Natural killer cell treated with Interleukin-12 subunit alpha and Interleukin-12 subunit beta and Interleukin-15 and Interleukin-18, amount 100 ng/mL, for 72 hours (primary cell): ENCODE measurements around the gene CCDC34. TPM values are rescaled to one million over a fixed set of nuclear protein-coding genes. Genes with fewer than 3 reads are reported as not detected.

Experiments
- ATAC-seq, 2 donors: fragments of 150-1000 bp; cut with Tn5 transposase in 1 of 2; sonication (Bioruptor Pico), chemical (Tn5 transposase) in 1 of 2; 2 replicates each; pipeline ENCODE4 v1.10.0; 2021
- DNase-seq: peaks from one replicate; pipeline ENCODE4 v3.0.0; 2022; ENCODE audit warnings: low spot score
- H3K27ac Mint-ChIP-seq, 2 donors: 1 replicate in 1 of 2; 2 replicates in 1 of 2; pipeline ENCODE4 v1.8.0; 2022; ENCODE audit warnings: mixed read lengths in 2 of 2, mild to moderate bottlenecking in 1 of 2, moderate library complexity in 1 of 2
- H3K27me3 Mint-ChIP-seq, 2 donors: 1 replicate in 1 of 2; 2 replicates in 1 of 2; pipeline ENCODE4 v1.8.0; 2022; ENCODE audit warnings: mixed read lengths in 2 of 2
- H3K36me3 Mint-ChIP-seq: one replicate; pipeline ENCODE4 v1.8.0; 2022; ENCODE audit warnings: mixed read lengths
- H3K4me1 Mint-ChIP-seq, 2 donors: 1 replicate in 1 of 2; 2 replicates in 1 of 2; pipeline ENCODE4 v1.8.0; 2022; ENCODE audit warnings: low read depth in 2 of 2, mixed read lengths in 2 of 2, mild to moderate bottlenecking in 1 of 2
- H3K4me3 Mint-ChIP-seq: one replicate; pipeline ENCODE4 v1.8.0; 2022; ENCODE audit warnings: mixed read lengths
- H3K9me3 Mint-ChIP-seq: 2 replicates; pipeline ENCODE4 v1.8.0; 2022; ENCODE audit warnings: mixed read lengths
- total RNA-seq, 2 donors: library from RNA; stranded (reverse); gene quantifications; one replicate each; pipeline ENCODE4 v1.2.3, GENCODE V29; 2022

The CCDC34 gene
- total RNA-seq, 2 donors from 2014 or later: 8.0 to 9.9 TPM

- Mint-ChIP-seq H3K27me3 (peaks cover 3 to 9% of the 10 kb centered on the region in 2 donors), H3K4me3 (no peak overlapping the region)
- ATAC-seq: no peak
These were observed 23.3 kb upstream of the CCDC34 start for GRCh38 chr11:27386181-27386845.

GRCh38 chr11:27385245-27385644, 22.2 kb upstream of the CCDC34 start:
- H3K4me3 Mint-ChIP-seq: no peak overlapping the region
- H3K36me3 Mint-ChIP-seq: no peaks in the 10 kb centered on the region
- no peak for ATAC-seq
- peaks cover 3 to 9% of the 10 kb centered on the region in 2 donors for H3K27me3 Mint-ChIP-seq
- no peak overlapping the region for H3K27ac Mint-ChIP-seq
- H3K4me1 Mint-ChIP-seq: no peaks in the 10 kb centered on the region
- H3K9me3 Mint-ChIP-seq: no peaks in the 10 kb centered on the region
- no peak for DNase-seq

More at GRCh38 chr11:27386181-27386845, 23.3 kb upstream of the CCDC34 start:
- Mint-ChIP-seq H3K9me3 (no peaks in the 10 kb centered on the region), H3K36me3 (no peaks in the 10 kb centered on the region), H3K27ac (no peak overlapping the region), H3K4me1 (no peaks in the 10 kb centered on the region)
- DNase-seq: no peak

DNA sequence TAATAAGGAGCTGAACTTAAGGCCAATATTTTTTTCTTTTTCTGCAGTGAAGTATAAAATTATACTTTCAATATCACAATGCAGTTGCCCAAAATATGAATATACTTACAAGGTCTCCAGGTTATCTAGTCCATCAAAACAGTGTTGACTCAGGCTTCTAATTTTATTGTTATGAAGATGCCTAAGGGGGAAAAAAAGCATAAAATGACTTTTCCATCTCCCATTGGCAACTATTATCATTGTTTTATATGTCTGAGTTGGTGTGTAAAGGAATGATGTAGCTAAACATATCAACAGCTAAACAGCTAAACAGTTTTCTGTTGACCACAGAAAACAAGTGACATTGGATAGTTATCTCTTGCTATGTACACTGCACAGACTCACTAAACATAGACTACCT, 21.2 kb upstream of the CCDC34 start:
- H3K27ac Mint-ChIP-seq: no peak overlapping the region
- DNase-seq: no peak
- no peaks in the 10 kb centered on the region for H3K36me3 Mint-ChIP-seq
- no peaks in the 10 kb centered on the region for H3K4me1 Mint-ChIP-seq
- no peak overlapping the region for H3K4me3 Mint-ChIP-seq
- H3K9me3 Mint-ChIP-seq: no peaks in the 10 kb centered on the region
- ATAC-seq: no peak
- peaks cover 7 to 19% of the 10 kb centered on the region in 2 donors for H3K27me3 Mint-ChIP-seq

- Mint-ChIP-seq H3K9me3 (no peaks in the 10 kb centered on the region), H3K27ac (no peak overlapping the region), H3K36me3 (no peaks in the 10 kb centered on the region), H3K4me3 (no peak overlapping the region), H3K27me3 (peaks cover 10 to 19% of the 10 kb centered on the region in 2 donors), H3K4me1 (no peaks in the 10 kb centered on the region)
- DNase-seq (no peak), ATAC-seq (no peak)
These were observed 20.6 kb upstream of the CCDC34 start for GRCh38 chr11:27383645-27384044.

DNA sequence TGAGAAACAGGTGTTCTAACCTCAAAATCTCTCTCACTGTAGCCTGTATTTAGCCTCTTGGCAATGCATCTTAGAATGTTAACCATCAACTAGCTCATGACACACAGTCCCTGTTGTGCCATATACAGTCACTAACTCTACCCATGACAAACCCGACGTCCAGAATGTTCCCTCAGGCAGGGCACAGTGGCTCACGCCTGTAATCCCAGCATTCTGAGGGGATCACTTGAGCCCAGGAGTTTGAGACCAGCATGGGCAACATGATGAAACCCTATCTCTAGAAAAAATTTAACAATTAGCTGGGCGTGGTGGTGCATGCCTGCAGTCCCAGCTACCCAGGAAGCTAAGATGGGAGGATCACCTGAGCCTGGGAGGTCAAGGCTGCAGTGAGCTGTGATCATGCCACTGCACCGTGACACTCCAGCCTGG, 18.2 kb upstream of the CCDC34 start:
- H3K4me3 Mint-ChIP-seq: no peak overlapping the region
- H3K4me1 Mint-ChIP-seq: no peaks in the 10 kb centered on the region
- H3K27me3 Mint-ChIP-seq: peaks cover 10 to 18% of the 10 kb centered on the region in 2 donors
- H3K36me3 Mint-ChIP-seq: no peaks in the 10 kb centered on the region
- DNase-seq (no peak), ATAC-seq (no peak)
- no peak overlapping the region for H3K27ac Mint-ChIP-seq
- no peaks in the 10 kb centered on the region for H3K9me3 Mint-ChIP-seq

GRCh38 chr11:27380771-27381170, 17.8 kb upstream of the CCDC34 start:
- no peak overlapping the region for H3K27ac Mint-ChIP-seq
- no peaks in the 10 kb centered on the region for H3K9me3 Mint-ChIP-seq
- no peak for DNase-seq
- no peaks in the 10 kb centered on the region for H3K4me1 Mint-ChIP-seq
- peaks cover 12 to 23% of the 10 kb centered on the region in 2 donors for H3K27me3 Mint-ChIP-seq
- H3K4me3 Mint-ChIP-seq: no peak overlapping the region
- no peak for ATAC-seq
- H3K36me3 Mint-ChIP-seq: no peaks in the 10 kb centered on the region

- no peaks in the 10 kb centered on the region for H3K9me3 Mint-ChIP-seq
- H3K36me3 Mint-ChIP-seq: no peaks in the 10 kb centered on the region
- no peak for DNase-seq
- H3K4me3 Mint-ChIP-seq: no peak overlapping the region
- H3K4me1 Mint-ChIP-seq: no peaks in the 10 kb centered on the region
- ATAC-seq: no peak
- peaks cover 12 to 23% of the 10 kb centered on the region in 2 donors for H3K27me3 Mint-ChIP-seq
- no peak overlapping the region for H3K27ac Mint-ChIP-seq
These were observed 16.4 kb upstream of the CCDC34 start for GRCh38 chr11:27379449-27379848.

DNA sequence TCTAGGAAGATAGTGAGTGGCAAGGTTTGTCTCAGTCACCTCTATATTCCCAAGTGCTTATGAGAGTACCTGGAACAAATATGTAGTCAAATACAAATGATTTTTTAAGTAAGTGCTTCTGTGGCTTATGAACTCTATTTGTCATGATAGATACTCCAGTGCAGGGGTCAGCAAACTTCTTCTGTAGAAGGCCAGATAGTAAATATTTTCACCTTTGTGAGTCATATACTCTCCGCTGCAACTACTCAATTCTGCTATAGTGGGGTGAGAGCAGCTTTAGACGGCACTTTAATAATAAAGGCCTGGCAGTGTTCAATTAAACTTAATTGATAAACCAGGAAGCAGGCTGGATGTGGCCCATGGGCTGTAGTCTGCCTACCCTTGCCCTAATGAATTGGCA, 12.4 kb upstream of the CCDC34 start:
- no peaks in the 10 kb centered on the region for H3K36me3 Mint-ChIP-seq
- H3K4me1 Mint-ChIP-seq: no peaks in the 10 kb centered on the region
- no peak overlapping the region for H3K4me3 Mint-ChIP-seq
- DNase-seq: no peak
- no peak for ATAC-seq
- H3K27me3 Mint-ChIP-seq: peaks cover 12 to 23% of the 10 kb centered on the region in 2 donors
- H3K27ac Mint-ChIP-seq: no peak overlapping the region
- H3K9me3 Mint-ChIP-seq: no peaks in the 10 kb centered on the region

- DNase-seq (no peak), ATAC-seq (no peak)
- Mint-ChIP-seq H3K27ac (no peak overlapping the region), H3K27me3 (peaks cover 6 to 14% of the 10 kb centered on the region in 2 donors), H3K36me3 (no peaks in the 10 kb centered on the region), H3K4me1 (no peaks in the 10 kb centered on the region), H3K4me3 (no peak overlapping the region), H3K9me3 (no peaks in the 10 kb centered on the region)
These were observed 11.0 kb upstream of the CCDC34 start for GRCh38 chr11:27373856-27374602.

GRCh38 chr11:27373392-27373791, 10.4 kb upstream of the CCDC34 start:
- Mint-ChIP-seq H3K4me1 (no peaks in the 10 kb centered on the region), H3K4me3 (no peak overlapping the region), H3K27me3 (peaks cover 5 to 14% of the 10 kb centered on the region in 2 donors), H3K9me3 (no peaks in the 10 kb centered on the region), H3K36me3 (no peaks in the 10 kb centered on the region), H3K27ac (no peak overlapping the region)
- DNase-seq (no peak), ATAC-seq (no peak)

DNA sequence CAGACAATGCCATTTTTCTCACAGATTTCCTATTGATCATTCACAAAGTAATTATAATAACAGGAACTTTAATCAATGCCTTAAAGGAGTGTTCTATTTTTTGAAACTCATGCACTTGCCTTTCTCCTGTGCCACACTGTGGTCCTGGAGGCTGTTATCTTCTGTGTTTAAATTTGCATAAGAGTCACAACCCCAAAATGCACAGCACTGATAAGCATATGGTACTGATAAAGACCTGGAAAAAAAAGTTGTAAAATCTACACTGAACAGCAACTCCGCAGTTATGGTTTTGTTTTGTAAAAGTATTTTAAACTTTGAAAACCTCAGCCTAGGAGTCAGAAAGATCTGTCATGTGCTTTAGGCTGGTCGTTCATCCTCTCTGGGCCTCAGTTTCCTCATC, 9.1 kb upstream of the CCDC34 start:
- Mint-ChIP-seq H3K4me1 (no peaks in the 10 kb centered on the region), H3K27ac (no peak overlapping the region), H3K4me3 (no peak overlapping the region), H3K9me3 (no peaks in the 10 kb centered on the region), H3K27me3 (peaks cover 5 to 14% of the 10 kb centered on the region in 2 donors), H3K36me3 (no peaks in the 10 kb centered on the region)
- ATAC-seq: no peak
- DNase-seq: no peak

DNA sequence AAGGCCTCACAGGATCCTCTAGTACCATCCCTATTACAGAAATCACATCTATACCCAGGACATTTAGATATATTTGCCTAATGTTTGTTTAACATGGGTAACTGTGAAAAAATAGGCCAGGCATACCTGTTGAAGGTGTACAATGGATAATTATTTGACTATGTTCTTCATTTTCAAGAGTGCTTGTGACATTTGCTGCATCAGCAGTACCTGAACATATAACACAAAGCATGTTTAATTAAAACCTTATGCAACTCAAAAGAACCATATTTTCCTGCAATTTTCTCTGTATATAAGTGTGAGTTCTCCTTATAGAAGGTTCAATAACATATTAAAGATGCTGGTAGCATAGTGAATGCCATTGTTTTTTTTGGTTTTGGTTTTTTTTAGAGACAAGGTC, 8.5 kb upstream of the CCDC34 start:
- Mint-ChIP-seq H3K27me3 (peaks cover 3 to 7% of the 10 kb centered on the region in 2 donors), H3K27ac (no peak overlapping the region), H3K4me3 (no peak overlapping the region), H3K9me3 (no peaks in the 10 kb centered on the region), H3K4me1 (no peaks in the 10 kb centered on the region), H3K36me3 (no peaks in the 10 kb centered on the region)
- ATAC-seq (no peak), DNase-seq (no peak)

DNA sequence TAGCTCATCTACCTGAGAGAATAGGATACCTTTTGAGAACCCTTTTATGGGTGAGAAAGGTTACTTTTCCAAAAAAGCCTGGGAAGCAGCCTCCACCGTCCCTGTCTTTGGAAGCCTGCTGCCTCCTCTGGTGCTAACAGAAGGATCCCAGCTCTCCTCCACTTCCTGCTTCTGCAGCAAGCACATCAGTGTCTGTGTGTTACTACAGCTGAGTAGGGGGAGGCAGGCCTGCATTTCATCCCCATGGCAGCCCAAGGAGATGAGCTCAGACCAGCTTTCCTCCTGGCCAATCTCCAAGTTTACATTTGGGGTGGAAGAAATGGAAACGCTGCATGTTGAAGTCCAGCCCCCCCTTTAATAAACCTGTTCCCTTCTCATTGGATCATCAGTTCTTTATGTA, 7.4 kb upstream of the CCDC34 start:
- Mint-ChIP-seq H3K4me1 (no peaks in the 10 kb centered on the region), H3K27ac (no peak overlapping the region), H3K36me3 (no peaks in the 10 kb centered on the region), H3K4me3 (no peak overlapping the region), H3K27me3 (no peaks in the 10 kb centered on the region), H3K9me3 (no peaks in the 10 kb centered on the region)
- ATAC-seq (no peak), DNase-seq (no peak)

- Mint-ChIP-seq H3K27me3 (no peaks in the 10 kb centered on the region), H3K4me1 (peaks cover 7 to 8% of the 10 kb centered on the region in 2 donors), H3K4me3 (no peak overlapping the region), H3K36me3 (no peaks in the 10 kb centered on the region), H3K27ac (no peak overlapping the region), H3K9me3 (no peaks in the 10 kb centered on the region)
- DNase-seq (no peak), ATAC-seq (no peak)
These were observed 4.9 kb upstream of the CCDC34 start for GRCh38 chr11:27367881-27368280.
